Fibroblast of peridontal ligament (primary cell): Measurements from ENCODE around the gene DHRS3.

Source experiments
- DNase-seq: peaks from one replicate; pipeline ENCODE4 v3.0.0-alpha.2; 2010; ENCODE audit errors: extremely low read depth

Gene DHRS3

DNA sequence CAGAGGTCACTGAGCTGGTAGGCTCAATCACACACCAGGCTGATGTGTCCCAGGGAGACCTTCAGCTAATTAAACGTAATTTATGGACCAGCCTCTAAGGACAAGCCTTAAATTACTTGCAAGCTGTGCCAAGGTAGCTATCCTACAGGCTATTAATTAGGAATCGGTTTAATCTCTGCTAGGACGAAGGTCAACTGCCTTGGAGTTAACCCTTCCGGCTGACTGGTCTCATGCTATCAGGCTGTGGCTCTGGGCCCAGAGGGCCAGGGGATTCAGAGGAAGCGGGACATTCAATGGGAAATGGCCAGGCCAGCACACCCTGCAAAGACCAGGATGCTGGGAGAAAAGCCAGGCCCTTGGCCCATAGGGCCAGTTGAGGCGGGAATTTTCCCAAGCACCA, 19.0 kb downstream of the DHRS3 start:
- DNase-seq, result no peak

DNA sequence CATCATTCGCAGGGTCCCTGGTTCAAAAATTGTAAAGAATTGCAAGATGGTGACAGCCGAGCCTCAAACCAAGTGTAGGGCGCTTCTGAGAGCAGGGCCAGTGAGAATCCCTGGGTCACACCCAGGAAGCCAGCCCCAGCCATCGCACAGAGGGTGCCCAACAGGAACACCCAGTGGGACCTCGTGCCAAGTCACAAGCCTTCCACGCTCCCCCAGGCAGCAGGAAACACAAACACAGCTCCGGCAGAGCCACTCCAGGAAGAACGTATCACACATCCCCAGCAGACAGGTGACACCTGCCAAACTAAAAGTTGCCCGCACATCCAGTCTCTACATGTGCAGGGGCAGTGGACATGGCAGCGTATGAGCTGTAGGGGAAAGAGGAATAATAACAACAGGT, 20.2 kb downstream of the DHRS3 start:
- DNase-seq, result no peak

DNA sequence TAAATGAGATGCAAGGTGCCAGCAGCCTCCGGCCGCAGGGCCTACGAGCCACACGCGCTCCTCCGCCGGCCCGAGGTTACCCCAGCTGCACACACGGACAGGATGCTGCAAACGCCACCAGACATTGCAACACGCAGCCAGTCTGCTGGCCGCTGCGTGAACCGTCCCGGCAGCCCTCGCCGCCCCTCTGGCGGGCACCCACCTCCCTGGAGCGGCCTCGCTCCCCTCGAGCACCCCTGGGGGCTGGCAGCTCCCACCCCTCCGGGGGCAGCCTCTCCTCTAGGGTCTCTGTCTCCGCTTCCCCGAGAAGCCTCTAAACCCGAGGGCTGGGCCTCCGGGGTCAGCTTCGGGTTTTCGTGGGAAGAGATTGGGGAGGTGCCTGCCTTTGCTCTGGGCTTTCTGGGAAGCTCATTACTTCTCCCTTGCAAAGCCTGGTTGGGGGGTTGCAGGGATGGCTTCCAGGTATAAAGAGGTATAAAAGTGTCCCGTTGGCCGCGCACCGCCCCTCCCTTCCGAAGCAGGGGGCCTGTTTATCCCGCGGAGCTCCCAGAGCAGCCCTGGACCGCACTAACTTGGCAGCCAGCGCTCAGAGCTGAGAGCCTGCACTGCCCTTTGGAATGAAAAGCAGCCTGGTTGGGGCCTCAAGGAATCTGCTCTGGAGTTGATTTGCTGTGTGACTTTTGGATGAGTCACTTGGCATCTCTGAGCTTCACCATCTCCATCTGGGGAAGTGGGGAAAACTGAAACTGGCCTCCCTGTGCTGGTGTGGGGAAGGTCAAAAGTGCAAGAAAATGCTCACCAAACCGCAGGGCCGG, 21.8 kb downstream of the DHRS3 start:
- DNase-seq, result peak; percentile 98

DNA sequence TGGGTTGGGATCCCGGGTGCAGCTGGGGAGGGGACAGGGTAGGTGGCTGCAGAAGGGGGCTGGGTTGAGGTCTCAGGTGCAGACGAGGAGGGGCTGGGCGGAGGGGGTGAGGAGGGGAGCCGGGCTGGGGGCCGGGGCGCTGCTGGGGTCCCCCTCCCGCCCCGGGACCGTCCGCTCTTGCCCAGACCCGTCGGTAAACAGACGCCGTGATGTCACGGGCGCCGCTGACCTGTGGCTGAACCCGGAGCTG, 22.3 kb downstream of the DHRS3 start:
- no peak for DNase-seq

DNA sequence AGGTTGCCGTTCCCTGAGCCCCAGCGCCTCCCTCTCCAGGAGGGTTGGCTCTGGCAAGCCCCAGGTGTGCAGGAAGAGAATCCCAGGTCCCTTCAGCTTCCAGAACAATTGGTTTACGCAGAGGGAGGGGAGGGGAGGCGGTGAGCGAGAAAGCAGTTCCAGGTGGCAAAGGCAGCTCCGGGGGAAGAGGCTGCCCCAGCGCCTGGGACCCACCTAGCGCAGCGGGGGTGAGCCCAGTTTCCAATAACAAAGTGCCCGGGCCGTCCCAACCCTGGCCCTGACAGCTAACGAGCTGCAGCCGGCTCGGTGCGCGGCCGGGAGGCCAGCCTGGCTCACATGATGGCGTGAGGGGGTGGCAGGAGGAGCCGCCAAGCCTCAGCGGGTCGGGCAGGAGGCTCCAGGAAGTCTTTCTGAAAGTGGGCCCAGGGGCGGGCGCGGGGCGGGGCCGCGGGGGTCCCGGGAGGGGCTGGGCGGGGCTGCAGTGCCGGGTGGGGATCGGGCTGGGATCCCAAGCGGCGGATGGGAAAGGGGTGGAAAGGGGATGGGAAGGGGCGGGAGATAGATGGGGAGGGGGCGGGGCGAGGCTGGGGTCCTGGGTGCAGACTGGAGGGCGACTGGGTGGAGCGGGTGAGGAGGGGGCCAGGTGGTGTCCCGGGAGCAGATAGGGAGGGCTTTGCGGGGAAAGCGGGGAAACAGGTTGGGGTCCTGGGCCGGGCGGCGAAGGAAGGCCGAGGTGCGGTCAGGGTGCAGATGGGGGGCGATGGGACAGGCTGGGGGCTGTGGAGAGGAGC, 22.8 kb downstream of the DHRS3 start:
- peak; percentile 55 for DNase-seq

DNA sequence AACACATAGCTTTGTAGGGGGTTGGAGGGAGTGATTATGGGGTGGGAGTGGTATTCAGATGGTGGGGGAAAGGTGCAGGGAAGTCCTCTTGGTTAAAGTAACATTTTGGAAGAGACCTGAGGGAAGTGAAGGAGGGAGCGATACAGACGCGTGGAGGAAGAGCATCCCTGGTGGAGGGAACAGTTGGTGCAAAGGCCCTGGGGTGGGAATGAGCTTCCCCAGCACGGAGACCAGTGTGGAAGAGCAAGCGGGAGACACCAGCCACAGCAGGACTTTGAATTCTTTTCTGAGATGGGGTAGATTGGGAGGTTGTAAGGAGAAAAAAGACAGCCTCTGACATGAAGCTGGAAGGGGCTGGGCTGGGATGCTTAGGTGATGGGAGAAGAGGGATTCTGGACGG, 23.5 kb downstream of the DHRS3 start:
- DNase-seq, result no peak

DNA sequence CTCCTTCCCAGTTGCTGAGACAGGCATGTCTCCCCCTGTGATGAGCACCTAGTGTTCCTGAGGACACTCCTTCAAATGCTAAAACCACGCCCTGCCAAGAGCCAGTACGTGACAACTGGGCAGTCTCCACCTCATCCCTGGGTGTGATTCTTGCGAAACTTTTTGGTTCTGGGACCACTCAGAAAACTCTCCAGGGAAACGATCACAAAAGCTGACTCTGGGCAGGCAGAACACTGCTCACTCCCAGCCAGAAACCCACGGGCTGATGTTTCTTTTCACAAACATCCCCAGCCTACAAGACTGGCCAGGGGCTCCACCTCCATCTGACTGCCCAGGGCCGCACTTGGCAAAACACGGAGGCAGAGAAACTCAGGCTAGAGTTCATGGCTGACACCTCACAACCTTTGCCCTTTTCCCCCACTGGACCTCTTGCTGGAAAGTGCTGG, 24.4 kb downstream of the DHRS3 start:
- no peak for DNase-seq

DNA sequence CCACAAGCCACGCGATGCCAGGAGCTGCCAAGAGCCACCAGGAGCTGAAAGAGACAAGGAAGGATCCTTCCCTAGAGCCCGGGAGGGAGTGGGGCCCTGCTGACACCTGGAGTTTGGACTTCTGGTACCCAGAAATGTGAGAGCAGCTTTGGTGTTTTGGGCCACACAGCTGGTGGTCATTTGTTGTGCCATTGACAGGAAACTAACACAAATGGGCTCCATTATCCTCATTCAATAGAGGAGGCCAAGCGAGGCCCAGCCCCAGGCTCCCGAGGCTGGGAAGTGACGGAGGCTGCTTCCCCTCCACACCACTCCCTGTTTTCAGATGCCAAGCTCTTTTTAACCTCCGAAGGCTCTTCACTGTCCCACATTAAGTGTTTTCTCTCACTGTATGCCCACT, 25.5 kb downstream of the DHRS3 start:
- DNase-seq, result no peak

DNA sequence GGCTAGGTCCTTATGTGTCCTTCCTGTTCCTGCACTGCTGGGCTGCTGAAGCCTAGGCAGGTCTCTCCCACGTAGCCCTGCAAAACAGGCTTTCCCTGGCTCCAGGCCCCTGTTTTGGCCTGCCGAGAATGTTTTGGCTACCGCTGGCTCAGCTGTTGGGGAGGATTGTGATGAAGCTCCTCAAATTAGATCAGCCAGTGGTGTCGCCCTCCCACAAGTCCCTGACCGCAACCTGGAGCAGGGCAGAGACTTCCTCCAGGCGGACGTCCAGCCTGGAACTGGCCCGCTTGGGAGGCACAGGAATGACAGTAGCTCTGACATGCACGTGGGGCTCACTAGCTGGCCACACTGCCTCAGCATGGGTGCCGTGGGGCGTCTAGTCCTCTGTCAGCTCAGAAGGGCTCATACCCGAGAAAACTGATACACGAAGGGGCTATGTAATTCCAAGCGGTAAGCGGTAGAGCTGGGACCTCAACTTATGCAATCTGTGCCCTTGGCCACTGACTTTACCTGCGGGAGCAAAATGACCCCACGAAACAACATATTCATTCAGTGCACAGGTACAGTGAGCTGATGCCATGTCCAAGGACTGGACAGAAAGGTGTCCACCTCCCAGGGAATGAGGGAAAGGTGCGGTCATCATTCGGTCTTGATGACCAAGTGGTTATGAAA, 26.6 kb downstream of the DHRS3 start:
- no peak for DNase-seq

DNA sequence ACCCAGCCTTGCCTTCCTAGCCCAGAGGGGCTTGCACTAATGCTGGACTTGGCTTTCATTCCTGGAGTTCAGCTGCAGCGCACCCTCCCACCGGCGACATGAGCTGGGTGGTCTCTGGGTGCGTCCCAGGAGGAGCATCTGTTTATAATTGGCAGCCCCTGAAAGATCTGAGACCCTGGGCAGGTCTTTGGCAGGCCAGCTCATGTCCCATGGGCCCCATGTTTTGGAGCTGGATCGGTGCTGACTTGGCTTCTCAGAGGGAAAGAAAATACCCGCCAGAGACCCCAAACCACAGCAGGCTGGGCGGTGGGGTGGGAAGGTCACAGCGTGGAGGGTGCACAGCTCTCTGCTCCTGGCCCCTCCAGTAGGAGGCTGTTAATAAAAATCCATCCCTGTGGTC, 29.3 kb downstream of the DHRS3 start:
- no peak for DNase-seq

DNA sequence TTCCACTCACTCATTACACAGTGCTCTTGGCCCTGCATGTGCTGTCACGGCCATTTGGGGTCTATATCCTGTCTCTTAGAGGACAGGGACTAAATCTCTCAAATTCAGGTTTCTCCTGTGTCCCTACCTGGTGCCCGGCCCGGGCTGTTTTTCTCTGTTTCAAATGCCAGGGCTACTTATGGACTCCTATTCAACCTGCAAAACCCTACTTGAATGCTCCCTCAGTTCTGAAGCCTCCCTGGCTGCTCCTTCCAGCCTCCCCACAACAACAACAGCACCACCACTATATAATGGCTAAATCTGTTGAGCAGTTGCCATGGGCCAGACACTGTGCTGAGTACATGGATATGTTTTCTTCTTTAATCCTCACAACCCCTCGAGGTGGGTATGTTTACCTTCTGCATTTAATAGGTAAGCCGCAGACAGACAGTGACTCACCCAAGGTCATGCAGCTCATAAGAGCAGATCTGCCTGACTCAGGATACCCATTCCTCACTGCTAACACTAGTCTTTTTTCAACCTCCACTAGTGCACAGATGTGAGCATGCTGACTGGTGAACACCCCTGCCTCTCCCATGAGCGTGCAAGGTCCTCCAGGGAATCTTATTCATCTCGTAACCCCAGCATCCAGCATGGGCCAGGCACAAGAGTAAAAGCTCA, 29.9 kb downstream of the DHRS3 start:
- no peak for DNase-seq

DNA sequence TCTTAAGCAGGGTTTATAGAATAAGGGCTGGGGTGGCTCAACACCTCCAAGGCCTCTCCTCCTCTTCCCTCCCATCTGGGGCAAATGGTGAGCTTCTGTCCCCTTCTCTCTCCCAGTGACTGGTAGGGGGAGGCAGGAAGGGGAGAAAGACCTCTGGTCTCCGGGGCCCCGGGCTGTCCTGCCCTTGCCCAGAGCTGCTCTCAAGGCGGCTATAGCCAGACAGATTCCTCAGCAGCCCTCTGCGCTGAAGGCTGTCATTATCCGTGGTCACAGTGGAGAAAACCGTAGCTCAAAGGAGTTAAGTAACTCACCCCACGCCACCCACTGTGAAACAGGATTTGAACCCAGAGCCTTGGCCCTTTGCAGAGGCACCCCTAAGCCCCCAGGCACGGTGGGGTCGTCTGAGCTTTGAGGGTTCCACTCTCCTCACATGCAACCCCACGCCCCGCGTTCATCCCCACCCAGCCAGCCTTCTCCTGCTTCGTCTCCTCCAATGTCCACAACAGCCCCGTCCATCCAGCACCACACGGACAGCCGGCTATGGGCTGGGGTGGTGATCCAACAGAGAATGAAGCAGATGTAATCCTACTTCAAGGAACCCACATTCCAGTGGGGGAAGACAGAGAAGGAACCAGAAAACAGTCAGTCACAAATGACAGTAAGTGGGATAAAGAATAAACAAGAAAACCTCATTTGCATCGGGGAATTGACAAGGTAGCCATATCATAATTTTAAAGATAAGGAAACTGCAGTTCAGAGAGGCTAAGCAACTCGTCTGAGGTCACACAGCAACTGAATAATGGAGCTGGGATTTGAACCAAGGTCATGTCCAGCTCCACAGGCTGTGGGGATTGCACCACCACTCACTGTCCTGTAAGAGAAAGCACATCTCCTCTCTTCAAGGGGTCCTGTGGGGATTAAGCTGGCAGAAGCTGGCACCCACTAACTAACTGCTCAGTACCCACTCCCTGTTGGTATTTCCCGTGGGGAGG, 31.8 kb downstream of the DHRS3 start:
- DNase-seq, result no peak

DNA sequence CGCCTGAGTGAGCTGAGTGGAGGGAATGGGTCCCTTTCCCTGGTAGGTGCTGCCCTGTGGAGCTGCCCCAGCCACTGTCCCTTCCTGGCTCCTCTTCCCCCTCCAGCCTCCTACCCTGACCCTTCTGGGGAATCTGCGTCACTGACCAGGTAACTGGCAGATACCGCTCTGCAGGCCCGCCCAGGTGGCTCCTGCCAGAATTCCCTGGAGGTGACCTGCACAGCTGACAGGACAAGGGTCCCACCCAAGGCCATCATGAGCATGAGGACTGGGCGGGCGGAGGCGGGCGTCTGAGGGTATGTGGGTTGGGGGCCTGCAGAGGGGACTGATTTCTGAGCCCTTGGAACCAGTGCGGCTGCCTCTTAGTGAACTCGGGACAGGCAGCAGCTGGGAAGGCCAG, 32.5 kb downstream of the DHRS3 start:
- no peak for DNase-seq

DNA sequence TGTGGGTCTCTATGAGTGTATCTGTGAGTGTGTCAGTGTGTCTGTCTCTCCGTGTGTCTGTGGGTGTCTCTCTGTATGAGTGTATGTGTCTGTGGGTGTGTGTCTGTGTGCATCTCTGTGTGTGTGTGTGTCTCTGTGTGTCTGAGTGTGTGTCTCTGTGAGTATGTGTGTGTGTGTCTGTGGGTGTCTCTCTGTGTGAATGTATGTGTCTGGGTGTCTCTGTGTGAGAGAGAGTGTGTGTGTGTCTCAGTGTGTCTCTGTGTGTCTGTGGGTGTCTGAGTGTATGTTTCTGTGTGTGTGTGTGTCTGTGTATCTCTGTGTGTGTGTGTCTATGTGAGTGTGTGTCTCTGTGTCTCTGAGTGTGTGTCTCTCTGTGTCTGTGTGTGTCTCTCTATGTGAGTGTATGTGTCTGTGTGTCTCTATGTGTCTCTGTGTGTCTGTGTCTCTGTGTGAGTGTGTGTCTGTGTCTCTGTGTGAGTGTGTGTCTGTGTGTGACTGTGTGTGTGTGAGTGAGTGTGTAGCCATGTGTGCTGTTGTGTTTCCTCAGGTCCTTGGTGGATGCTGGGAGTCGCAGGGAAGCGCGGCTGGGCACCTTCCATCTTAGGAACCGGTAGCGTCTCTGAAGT, 33.0 kb downstream of the DHRS3 start:
- no peak for DNase-seq

DNA sequence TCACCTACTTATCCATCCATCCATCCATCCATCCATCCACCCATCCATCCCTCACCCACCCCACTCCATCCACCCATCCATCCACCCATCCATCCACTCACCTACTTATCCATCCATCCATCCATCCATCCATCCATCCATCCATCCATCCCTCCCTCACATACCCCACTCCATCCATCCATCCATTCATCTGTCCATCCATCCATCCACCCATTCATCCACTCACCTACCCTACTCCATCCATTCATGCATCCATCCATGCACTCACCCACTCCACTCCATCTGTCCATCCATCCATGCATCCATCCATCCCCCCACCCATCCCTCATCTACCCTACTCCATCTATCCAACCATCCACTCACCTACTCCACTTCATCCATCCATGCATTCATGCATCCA, 34.5 kb downstream of the DHRS3 start:
- DNase-seq, result no peak

DNA sequence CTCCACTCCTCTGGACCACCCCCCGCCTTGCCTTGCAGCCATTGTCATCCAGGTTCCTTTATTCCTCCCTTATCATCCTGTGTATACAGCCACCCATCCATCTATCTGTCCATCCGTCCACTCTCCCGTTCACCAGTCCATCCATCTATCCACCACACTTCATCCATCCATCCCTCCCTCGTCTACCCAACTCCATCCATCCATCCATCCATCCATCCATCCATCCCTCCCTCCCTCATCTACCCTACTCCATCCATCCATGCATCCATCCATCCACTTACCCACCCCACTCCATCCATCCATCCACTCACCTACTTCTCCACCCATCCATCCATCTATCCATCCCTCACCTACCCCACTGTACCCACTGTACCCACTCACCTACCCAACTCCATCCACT, 35.4 kb downstream of the DHRS3 start:
- DNase-seq, result no peak

DNA sequence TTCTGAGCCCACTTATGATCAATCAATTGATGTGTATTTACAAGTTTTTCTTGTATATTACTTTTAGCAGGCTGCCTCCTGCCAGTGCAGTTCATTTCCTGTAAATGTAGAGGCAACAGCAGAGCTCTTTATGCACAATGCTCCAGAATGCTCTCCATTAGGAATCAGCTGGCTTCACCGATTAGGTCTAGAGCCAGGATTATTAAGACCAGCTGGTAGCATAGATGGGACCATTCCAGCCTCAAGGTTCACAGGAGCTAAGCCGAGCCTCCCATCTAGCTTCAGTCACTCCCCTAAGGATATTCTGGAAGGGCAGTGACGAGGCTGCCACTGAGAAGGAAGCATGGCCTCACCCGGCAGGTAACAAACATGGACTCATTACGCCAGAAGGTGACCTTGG, 36.8 kb downstream of the DHRS3 start:
- peak; percentile 66 for DNase-seq

DNA sequence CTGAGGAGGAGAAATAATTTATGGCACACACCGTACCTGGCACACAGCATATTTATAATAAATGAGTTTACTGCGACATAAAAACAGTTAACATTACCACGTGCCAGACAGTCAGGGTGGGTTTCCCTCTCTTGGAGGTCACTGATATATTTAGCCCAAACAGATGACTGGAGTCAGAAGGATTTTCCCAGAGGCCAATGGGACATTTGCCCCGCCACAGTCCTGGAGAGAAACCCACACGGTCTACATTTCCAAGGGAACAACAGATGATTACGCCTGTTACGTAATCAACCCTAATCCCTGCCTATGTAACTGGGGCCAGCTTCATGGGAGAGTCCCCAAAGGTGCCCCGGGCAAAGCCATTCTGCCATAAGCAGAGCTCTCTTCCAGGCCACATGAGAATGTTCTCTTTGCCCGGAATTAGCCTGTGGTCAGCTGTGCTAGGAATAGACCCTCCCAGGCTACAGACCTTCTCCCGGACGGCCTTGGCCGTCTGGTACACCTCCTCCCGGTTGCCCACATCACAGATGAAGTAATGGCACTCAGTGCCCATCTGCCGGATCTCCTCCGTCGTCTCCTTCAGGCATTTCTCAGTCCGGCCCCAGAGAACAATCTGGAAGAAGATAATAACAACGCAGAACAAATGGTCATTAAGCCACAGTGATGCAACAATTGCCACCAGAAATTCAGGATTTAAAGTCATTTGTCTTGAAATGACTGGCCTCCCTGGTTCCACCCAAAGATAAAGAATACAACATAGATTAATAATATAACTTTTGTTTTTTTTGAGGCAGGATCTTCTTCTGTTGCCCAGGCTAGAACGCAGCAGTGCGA, 37.7 kb downstream of the DHRS3 start:
- DNase-seq, result peak; percentile 82

DNA sequence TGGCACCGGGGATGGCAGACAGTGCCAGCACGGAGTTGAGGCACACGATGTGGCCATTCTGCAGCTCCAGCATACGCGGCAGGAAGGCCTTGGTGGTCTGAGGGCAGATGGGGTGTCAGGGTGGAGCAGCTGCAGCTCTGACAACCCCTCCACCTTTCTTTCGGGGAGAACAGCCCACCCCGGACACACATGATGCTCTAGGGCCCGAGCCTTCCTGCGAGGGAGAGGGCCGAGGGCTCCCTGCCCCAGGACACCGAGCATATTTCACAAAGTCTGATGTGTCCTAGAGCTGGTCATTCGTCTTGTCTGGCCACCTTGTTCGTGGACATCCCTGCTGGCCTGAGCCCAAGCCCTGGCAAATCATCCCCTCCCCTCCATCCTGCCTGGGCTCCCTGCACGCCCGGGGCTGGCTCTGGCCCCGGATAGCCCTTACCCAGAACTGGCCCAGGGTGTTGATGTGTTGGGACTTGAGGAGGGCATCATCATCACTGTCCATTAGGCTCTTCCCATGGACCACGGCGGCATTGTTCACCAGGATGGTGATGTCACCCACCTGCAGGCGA, 39.1 kb downstream of the DHRS3 start:
- no peak for DNase-seq

DNA sequence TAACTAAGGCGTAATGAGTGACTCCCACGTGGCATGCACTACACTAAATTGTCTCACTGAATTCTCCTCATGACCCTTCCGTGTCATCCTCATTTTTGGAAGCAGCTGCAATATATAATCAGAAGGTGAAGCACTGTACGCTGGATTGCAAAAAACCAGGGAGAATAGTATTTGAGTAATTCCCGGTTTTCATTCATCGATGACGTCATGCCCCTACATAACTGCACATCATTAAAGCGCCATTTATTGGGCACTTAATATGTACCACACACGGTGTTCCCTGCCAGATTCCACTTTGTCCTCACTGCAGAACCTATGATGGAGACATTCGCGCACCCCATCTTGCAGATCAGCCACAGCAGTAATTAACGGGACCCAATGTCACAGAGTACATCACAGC, 41.0 kb downstream of the DHRS3 start:
- no peak for DNase-seq
